ENCODE data around the gene SEC14L5.

The SEC14L5 gene

GRCh38 chr16:4954714-4955113 lies 3.4 kb upstream of the SEC14L5 start:
- H3K27me3 ChIP-seq (ENCODE audit: control insufficient read depth in 3 of 3, insufficient read depth in 3 of 3, low read depth in 1 of 3, low read length in 3 of 3), result peaks cover 0 to 10% (median 7%) of the 10 kb centered on the region in 3 experiments
- H3K4me2 ChIP-seq (ENCODE audit: insufficient read depth, low read length, poor library complexity, severe bottlenecking), result no peak overlapping the region
- peaks cover 6 to 9% of the 10 kb centered on the region in 2 donors for H3K4me1 ChIP-seq (ENCODE audit: control insufficient read depth in 2 of 2, insufficient read depth in 1 of 2, low read depth in 1 of 2, low read length in 2 of 2)
- no peak overlapping the region for H2AK5ac ChIP-seq (ENCODE audit: low read depth, low read length)
- H2BK12ac ChIP-seq (ENCODE audit: low read length), result no peak overlapping the region
- no peak overlapping the region for H3K4me3 ChIP-seq (ENCODE audit: low read length in 2 of 2)
- H3K18ac ChIP-seq (ENCODE audit: low read length), result no peak overlapping the region
- no peak overlapping the region for H2BK120ac ChIP-seq (ENCODE audit: low read depth, low read length)
- no peak overlapping the region for H3K27ac ChIP-seq (replicated peaks; ENCODE audit: low read length)
- H3K79me1 ChIP-seq (ENCODE audit: low read depth, low read length), result no peaks in the 10 kb centered on the region
- no CpG with 5 or more reads among the region's 1 CpG for WGBS, 2 donors (ENCODE audit: extremely low coverage in 2 of 2, insufficient read length in 2 of 2, insufficient replicate concordance in 1 of 2)
- H3K14ac ChIP-seq (ENCODE audit: low read length), result no peak overlapping the region
- H2BK15ac ChIP-seq (ENCODE audit: low read length), result no peak overlapping the region
- H4K8ac ChIP-seq (ENCODE audit: low read depth, low read length), result no peak overlapping the region
- no peak overlapping the region for H3K9ac ChIP-seq (ENCODE audit: low read depth, low read length, poor library complexity)
- H2BK5ac ChIP-seq (ENCODE audit: low read length), result no peak overlapping the region
- H4K91ac ChIP-seq (ENCODE audit: low read depth, low read length, poor library complexity), result no peak overlapping the region
- DNase-seq (ENCODE audit: low spot score), result no peak
- no peaks in the 10 kb centered on the region for H3K36me3 ChIP-seq (replicated peaks in 1 of 2; ENCODE audit: control insufficient read depth in 2 of 2, insufficient read depth in 2 of 2, low read length in 2 of 2)
- H3K9me3 ChIP-seq (replicated peaks in 1 of 2; ENCODE audit: control insufficient read depth in 2 of 2, insufficient read depth in 1 of 2, low read depth in 1 of 2, low read length in 2 of 2), result no peaks in the 10 kb centered on the region
- no peak overlapping the region for H3K23ac ChIP-seq (ENCODE audit: low read depth, low read length, poor library complexity)
- no peak overlapping the region for H3K4ac ChIP-seq (ENCODE audit: low read length)
- H2AFZ ChIP-seq (ENCODE audit: low read length), result no peak overlapping the region

- peak overlapping the region; percentile 97 for H3K23ac ChIP-seq (ENCODE audit: low read depth, low read length, poor library complexity)
- no peak overlapping the region for H2BK120ac ChIP-seq (ENCODE audit: low read depth, low read length)
- H3K4me2 ChIP-seq (ENCODE audit: insufficient read depth, low read length, poor library complexity, severe bottlenecking), result peak overlapping the region; percentile 78
- H2BK5ac ChIP-seq (ENCODE audit: low read length), result no peak overlapping the region
- no CpG with 5 or more reads among the region's 10 CpGs for WGBS, 2 donors (ENCODE audit: extremely low coverage in 2 of 2, insufficient read length in 2 of 2, insufficient replicate concordance in 1 of 2)
- H3K18ac ChIP-seq (ENCODE audit: low read length), result no peak overlapping the region
- H2AK5ac ChIP-seq (ENCODE audit: low read depth, low read length), result no peak overlapping the region
- no peak for DNase-seq (ENCODE audit: low spot score)
- H4K91ac ChIP-seq (ENCODE audit: low read depth, low read length, poor library complexity), result no peak overlapping the region
- H2AFZ ChIP-seq (ENCODE audit: low read length), result peak overlapping the region; percentile 92
- H4K8ac ChIP-seq (ENCODE audit: low read depth, low read length), result no peak overlapping the region
- H3K4ac ChIP-seq (ENCODE audit: low read length), result no peak overlapping the region
- no peak overlapping the region for H3K27ac ChIP-seq (replicated peaks; ENCODE audit: low read length)
- H3K14ac ChIP-seq (ENCODE audit: low read length), result peak overlapping the region; percentile 75
- H3K9me3 ChIP-seq (replicated peaks in 1 of 2; ENCODE audit: control insufficient read depth in 2 of 2, insufficient read depth in 1 of 2, low read depth in 1 of 2, low read length in 2 of 2), result no peaks in the 10 kb centered on the region
- peaks cover 0 to 17% (median 10%) of the 10 kb centered on the region in 3 experiments for H3K27me3 ChIP-seq (ENCODE audit: control insufficient read depth in 3 of 3, insufficient read depth in 3 of 3, low read depth in 1 of 3, low read length in 3 of 3)
- H3K9ac ChIP-seq (ENCODE audit: low read depth, low read length, poor library complexity), result no peak overlapping the region
- H3K36me3 ChIP-seq (replicated peaks in 1 of 2; ENCODE audit: control insufficient read depth in 2 of 2, insufficient read depth in 2 of 2, low read length in 2 of 2), result no peaks in the 10 kb centered on the region
- no peaks in the 10 kb centered on the region for H3K79me1 ChIP-seq (ENCODE audit: low read depth, low read length)
- H2BK15ac ChIP-seq (ENCODE audit: low read length), result no peak overlapping the region
- H2BK12ac ChIP-seq (ENCODE audit: low read length), result no peak overlapping the region
- peak overlapping the region; percentile 46 to 81 for H3K4me3 ChIP-seq (ENCODE audit: low read length in 2 of 2)
- H3K4me1 ChIP-seq (ENCODE audit: control insufficient read depth in 2 of 2, insufficient read depth in 1 of 2, low read depth in 1 of 2, low read length in 2 of 2), result peaks cover 6 to 9% of the 10 kb centered on the region in 2 donors
Observed at GRCh38 chr16:4957420-4957719, 760 bp upstream of the SEC14L5 start.

GRCh38 chr16:4958510-4959438 lies 644 bp downstream of the SEC14L5 start:
- peak overlapping the region; percentile 35 to 63 for H3K4me3 ChIP-seq (ENCODE audit: low read length in 2 of 2)
- no CpG with 5 or more reads among the region's 29 CpGs for WGBS, 2 donors (ENCODE audit: extremely low coverage in 2 of 2, insufficient read length in 2 of 2, insufficient replicate concordance in 1 of 2)

GRCh38 chr16:4960579-4960978 lies 2.4 kb downstream of the SEC14L5 start:
- Histone ChIP-seq H3K36me3 (replicated peaks in 1 of 2; ENCODE audit: control insufficient read depth in 2 of 2, insufficient read depth in 2 of 2, low read length in 2 of 2) (no peaks in the 10 kb centered on the region), H2BK5ac (ENCODE audit: low read length) (no peak overlapping the region), H2BK12ac (ENCODE audit: low read length) (no peak overlapping the region), H4K8ac (ENCODE audit: low read depth, low read length) (no peak overlapping the region), H3K27ac (replicated peaks; ENCODE audit: low read length) (no peak overlapping the region), H4K91ac (ENCODE audit: low read depth, low read length, poor library complexity) (no peak overlapping the region), H3K9me3 (replicated peaks in 1 of 2; ENCODE audit: control insufficient read depth in 2 of 2, insufficient read depth in 1 of 2, low read depth in 1 of 2, low read length in 2 of 2) (no peaks in the 10 kb centered on the region), H3K79me1 (ENCODE audit: low read depth, low read length) (no peaks in the 10 kb centered on the region), H3K4me3 (ENCODE audit: low read length in 2 of 2) (no peak overlapping the region), H3K4me1 (ENCODE audit: control insufficient read depth in 2 of 2, insufficient read depth in 1 of 2, low read depth in 1 of 2, low read length in 2 of 2) (peaks cover 6 to 9% of the 10 kb centered on the region in 2 donors), H3K14ac (ENCODE audit: low read length) (no peak overlapping the region), H3K18ac (ENCODE audit: low read length) (no peak overlapping the region), H3K23ac (ENCODE audit: low read depth, low read length, poor library complexity) (no peak overlapping the region), H3K4ac (ENCODE audit: low read length) (no peak overlapping the region), H2AFZ (ENCODE audit: low read length) (no peak overlapping the region), H2BK15ac (ENCODE audit: low read length) (no peak overlapping the region), H2BK120ac (ENCODE audit: low read depth, low read length) (no peak overlapping the region), H3K4me2 (ENCODE audit: insufficient read depth, low read length, poor library complexity, severe bottlenecking) (no peak overlapping the region), H3K9ac (ENCODE audit: low read depth, low read length, poor library complexity) (no peak overlapping the region), H2AK5ac (ENCODE audit: low read depth, low read length) (no peak overlapping the region), H3K27me3 (ENCODE audit: control insufficient read depth in 3 of 3, insufficient read depth in 3 of 3, low read depth in 1 of 3, low read length in 3 of 3) (peaks cover 0 to 17% (median 10%) of the 10 kb centered on the region in 3 experiments)
- no peak for DNase-seq (ENCODE audit: low spot score)
- WGBS, 2 donors (ENCODE audit: extremely low coverage in 2 of 2, insufficient read length in 2 of 2, insufficient replicate concordance in 1 of 2), result no CpG with 5 or more reads among the region's 6 CpGs

More at GRCh38 chr16:4958510-4959438, 644 bp downstream of the SEC14L5 start:
- peak overlapping the region; percentile 55 for H3K4me2 ChIP-seq (ENCODE audit: insufficient read depth, low read length, poor library complexity, severe bottlenecking)
- no peak overlapping the region for H2AK5ac ChIP-seq (ENCODE audit: low read depth, low read length)
- H2AFZ ChIP-seq (ENCODE audit: low read length), result peak overlapping the region; percentile 79
- H2BK120ac ChIP-seq (ENCODE audit: low read depth, low read length), result no peak overlapping the region
- H2BK15ac ChIP-seq (ENCODE audit: low read length), result no peak overlapping the region
- DNase-seq (ENCODE audit: low spot score), result no peak
- no peak overlapping the region for H4K8ac ChIP-seq (ENCODE audit: low read depth, low read length)
- H4K91ac ChIP-seq (ENCODE audit: low read depth, low read length, poor library complexity), result no peak overlapping the region
- no peaks in the 10 kb centered on the region for H3K9me3 ChIP-seq (replicated peaks in 1 of 2; ENCODE audit: control insufficient read depth in 2 of 2, insufficient read depth in 1 of 2, low read depth in 1 of 2, low read length in 2 of 2)
- H3K79me1 ChIP-seq (ENCODE audit: low read depth, low read length), result no peaks in the 10 kb centered on the region
- H3K18ac ChIP-seq (ENCODE audit: low read length), result peak overlapping the region; percentile 78
- no peaks in the 10 kb centered on the region for H3K36me3 ChIP-seq (replicated peaks in 1 of 2; ENCODE audit: control insufficient read depth in 2 of 2, insufficient read depth in 2 of 2, low read length in 2 of 2)
- H3K14ac ChIP-seq (ENCODE audit: low read length), result peak overlapping the region; percentile 99
- peak overlapping the region; percentile 75 for H3K23ac ChIP-seq (ENCODE audit: low read depth, low read length, poor library complexity)
- H3K27me3 ChIP-seq (ENCODE audit: control insufficient read depth in 3 of 3, insufficient read depth in 3 of 3, low read depth in 1 of 3, low read length in 3 of 3), result peaks cover 0 to 17% (median 10%) of the 10 kb centered on the region in 3 experiments
- H2BK5ac ChIP-seq (ENCODE audit: low read length), result no peak overlapping the region
- no peak overlapping the region for H3K27ac ChIP-seq (replicated peaks; ENCODE audit: low read length)
- no peak overlapping the region for H3K4ac ChIP-seq (ENCODE audit: low read length)
- H3K9ac ChIP-seq (ENCODE audit: low read depth, low read length, poor library complexity), result peak overlapping the region; percentile 83
- H2BK12ac ChIP-seq (ENCODE audit: low read length), result no peak overlapping the region
- H3K4me1 ChIP-seq (ENCODE audit: control insufficient read depth in 2 of 2, insufficient read depth in 1 of 2, low read depth in 1 of 2, low read length in 2 of 2), result peaks cover 6 to 9% of the 10 kb centered on the region in 2 donors
